Osteoblast (primary cell): Measurements from ENCODE around the gene COL18A1. TPM values are rescaled to one million over a fixed set of nuclear protein-coding genes. Genes with fewer than 3 reads are reported as not detected.

Source experiments
- DNase-seq: peaks from one replicate; pipeline ENCODE4 v3.0.0; 2011; ENCODE audit warnings: low spot score, mixed read lengths; ENCODE audit not compliant: insufficient read length; ENCODE audit errors: missing footprints
- H2AFZ ChIP-seq: 2 replicates; pipeline ENCODE4 v1.6.0; 2011; ENCODE audit warnings: mild to moderate bottlenecking, low read length
- H3K27ac ChIP-seq: 2 replicates; pipeline ENCODE4 v1.5.1; 2011; ENCODE audit warnings: mild to moderate bottlenecking, low read depth, low read length, moderate library complexity
- H3K27me3 ChIP-seq: 2 replicates; pipeline ENCODE4 v1.6.0; 2012; ENCODE audit warnings: mild to moderate bottlenecking, control low read depth, inconsistent platforms, low read length, moderate library complexity; ENCODE audit not compliant: insufficient read depth
- H3K36me3 ChIP-seq: 2 replicates; pipeline ENCODE4 v1.5.1; 2011; ENCODE audit warnings: mild to moderate bottlenecking, low read length, control low read depth, moderate library complexity; ENCODE audit not compliant: insufficient read depth
- H3K4me1 ChIP-seq: 2 replicates; pipeline ENCODE4 v1.5.1; 2011; ENCODE audit warnings: mild to moderate bottlenecking, low read length, control low read depth, moderate library complexity; ENCODE audit not compliant: insufficient read depth
- H3K4me2 ChIP-seq: 2 replicates; pipeline ENCODE4 v1.6.0; 2011; ENCODE audit warnings: mild to moderate bottlenecking, low read length; ENCODE audit not compliant: insufficient read depth
- H3K4me3 ChIP-seq: fragments of 200-600 bp; sonication (generic); 3 replicates; pipeline ENCODE4 v1.5.1; 2012; ENCODE audit warnings: mild to moderate bottlenecking, low read length, inconsistent platforms; ENCODE audit not compliant: insufficient read depth
- H3K79me2 ChIP-seq: 2 replicates; pipeline ENCODE4 v1.6.0; 2012; ENCODE audit warnings: mild to moderate bottlenecking, low read length, control low read depth, inconsistent platforms; ENCODE audit not compliant: insufficient read depth
- H3K9me3 ChIP-seq: 2 replicates; pipeline ENCODE4 v1.5.1; 2011; ENCODE audit warnings: low read depth, low read length, control low read depth
- H4K20me1 ChIP-seq: 2 replicates; pipeline ENCODE4 v1.6.0; 2012; ENCODE audit warnings: mild to moderate bottlenecking, low read length, control low read depth; ENCODE audit not compliant: insufficient read depth
- CTCF ChIP-seq: IDR thresholded peaks from 2 replicates; pipeline ENCODE4 v1.5.1; 2011; ENCODE audit warnings: mild to moderate bottlenecking, low read depth, low read length, moderate library complexity; ENCODE audit errors: extremely low read depth
- total RNA-seq: library from RNA; depleted of rRNA; stranded (reverse); fragments of >200 nt; gene quantifications from 2 replicates; pipeline ENCODE4 v1.2.3, GENCODE V29; 2012

Gene COL18A1
- total RNA-seq, 1 donor: 8.3 TPM

- H3K27me3 ChIP-seq: no peaks in the 10 kb centered on the region
- no peak for TF ChIP-seq CTCF
- H3K4me2 ChIP-seq: no peak overlapping the region
- H3K36me3 ChIP-seq: no peaks in the 10 kb centered on the region
- no peak overlapping the region for H3K4me3 ChIP-seq
- no peak overlapping the region for H2AFZ ChIP-seq
- peak; percentile 91 for DNase-seq
- no peaks in the 10 kb centered on the region for H3K79me2 ChIP-seq
- H3K27ac ChIP-seq: no peak overlapping the region
- peaks cover 29% of the 10 kb centered on the region for H3K4me1 ChIP-seq
- H4K20me1 ChIP-seq: no peaks in the 10 kb centered on the region
- H3K9me3 ChIP-seq: no peaks in the 10 kb centered on the region
These were observed 27.0 kb downstream of the COL18A1 start for GRCh38 chr21:45431781-45432572.

- H3K4me1 ChIP-seq: peaks cover 24% of the 10 kb centered on the region
- peak overlapping the region; percentile 37 for H3K4me2 ChIP-seq
- no peaks in the 10 kb centered on the region for H3K9me3 ChIP-seq
- H3K36me3 ChIP-seq: no peaks in the 10 kb centered on the region
- no peaks in the 10 kb centered on the region for H4K20me1 ChIP-seq
- DNase-seq: peak; percentile 98
- TF ChIP-seq CTCF: no peak
- H3K4me3 ChIP-seq: no peak overlapping the region
- H2AFZ ChIP-seq: no peak overlapping the region
- H3K79me2 ChIP-seq: no peaks in the 10 kb centered on the region
- H3K27ac ChIP-seq: peak overlapping the region; percentile 53
- no peaks in the 10 kb centered on the region for H3K27me3 ChIP-seq
These were observed 27.8 kb downstream of the COL18A1 start for GRCh38 chr21:45432575-45433255.

- Histone ChIP-seq H3K4me2 (peak overlapping the region; percentile 37), H3K27me3 (no peaks in the 10 kb centered on the region)
These were observed 28.3 kb downstream of the COL18A1 start for GRCh38 chr21:45433301-45433700.

More at GRCh38 chr21:45433301-45433700, 28.3 kb downstream of the COL18A1 start:
- Histone ChIP-seq H3K36me3 (no peaks in the 10 kb centered on the region), H3K4me1 (peaks cover 19% of the 10 kb centered on the region), H3K4me3 (no peak overlapping the region), H3K27ac (peak overlapping the region; percentile 53), H3K9me3 (no peaks in the 10 kb centered on the region), H2AFZ (no peak overlapping the region), H4K20me1 (no peaks in the 10 kb centered on the region), H3K79me2 (no peaks in the 10 kb centered on the region)
- TF ChIP-seq CTCF: no peak
- DNase-seq: peak; percentile 90
